Neural progenitor cell (in vitro differentiated cells): Measurements from ENCODE around the gene DZIP1. TPM values are rescaled to one million over a fixed set of nuclear protein-coding genes. Genes with fewer than 3 reads are reported as not detected.
"Not testable (repeated sequence)": the region's sequence is repeated elsewhere in the genome, so short reads cannot be mapped to it uniquely, and the experiment has no call there.

ENCODE experiments used
- DNase-seq: peaks from one replicate; pipeline ENCODE4 v3.0.0-alpha.2; 2016; ENCODE audit warnings: low spot score
- H2AFZ ChIP-seq: fragments of 200-600 bp; sonication (generic); replicated peaks from 2 replicates; pipeline ENCODE4 v1.6.1; 2016; ENCODE audit warnings: antibody characterized with exemption
- H3F3A ChIP-seq: fragments of 200-600 bp; sonication (generic); 2 replicates; pipeline ENCODE4 v1.6.1; 2016; ENCODE audit warnings: antibody characterized with exemption, low read depth
- H3K27ac ChIP-seq: fragments of 200-600 bp; sonication (generic); 2 replicates; pipeline ENCODE4 v1.5.1; 2016; ENCODE audit warnings: mild to moderate bottlenecking
- H3K27me3 ChIP-seq: fragments of 200-600 bp; sonication (generic); 2 replicates; pipeline ENCODE4 v1.6.1; 2016; ENCODE audit warnings: mild to moderate bottlenecking, moderate library complexity
- H3K36me3 ChIP-seq: fragments of 200-600 bp; sonication (generic); 2 replicates; pipeline ENCODE4 v1.5.1; 2016
- H3K4me1 ChIP-seq: fragments of 200-600 bp; sonication (generic); 2 replicates; pipeline ENCODE4 v1.6.1; 2016; ENCODE audit warnings: mixed run types
- H3K4me2 ChIP-seq: fragments of 200-600 bp; sonication (generic); 2 replicates; pipeline ENCODE4 v1.6.1; 2016
- H3K4me3 ChIP-seq: fragments of 200-600 bp; sonication (generic); 2 replicates; pipeline ENCODE4 v1.5.1; 2016
- H3K79me2 ChIP-seq: fragments of 200-600 bp; sonication (generic); 2 replicates; pipeline ENCODE4 v1.6.1; 2016; ENCODE audit warnings: low read depth
- H3K9ac ChIP-seq: fragments of 200-600 bp; sonication (generic); 2 replicates; pipeline ENCODE4 v1.6.1; 2016
- H3K9me3 ChIP-seq: fragments of 200-600 bp; sonication (generic); 2 replicates; pipeline ENCODE4 v1.5.1; 2016; ENCODE audit warnings: low read depth
- H4K20me1 ChIP-seq: fragments of 200-600 bp; sonication (generic); 2 replicates; pipeline ENCODE4 v1.6.1; 2016; ENCODE audit warnings: low read depth
- H3K27ac Mint-ChIP-seq: 3 replicates; pipeline ENCODE4 v1.8.0; 2021; ENCODE audit warnings: mixed read lengths
- H3K27me3 Mint-ChIP-seq: 2 replicates; pipeline ENCODE4 v1.8.0; 2022; ENCODE audit warnings: low read depth, mild to moderate bottlenecking, inconsistent platforms, moderate library complexity, mixed read lengths; ENCODE audit not compliant: insufficient read depth
- H3K36me3 Mint-ChIP-seq: 3 replicates; pipeline ENCODE4 v1.8.0; 2021; ENCODE audit warnings: mixed read lengths
- H3K4me1 Mint-ChIP-seq: 3 replicates; pipeline ENCODE4 v1.8.0; 2021; ENCODE audit warnings: mixed read lengths
- H3K4me3 Mint-ChIP-seq: 3 replicates; pipeline ENCODE4 v1.8.0; 2021; ENCODE audit warnings: mild to moderate bottlenecking, moderate library complexity, mixed read lengths
- H3K9me3 Mint-ChIP-seq: 3 replicates; pipeline ENCODE4 v1.8.0; 2020; ENCODE audit warnings: mixed read lengths
- EZH2 ChIP-seq: fragments of 200-600 bp; sonication (generic); IDR thresholded peaks from 2 replicates; pipeline ENCODE4 v1.6.1; 2017; ENCODE audit warnings: antibody characterized with exemption, mild to moderate bottlenecking, moderate library complexity
- EZH2phosphoT487 ChIP-seq: fragments of 200-600 bp; sonication (generic); IDR thresholded peaks from 2 replicates; pipeline ENCODE4 v1.6.1; 2017; ENCODE audit warnings: antibody characterized with exemption
- total RNA-seq: library from RNA; depleted of rRNA; stranded (reverse); fragments of >200 nt; gene quantifications from 2 replicates; pipeline ENCODE4 v1.2.3, GENCODE V29; 2015; ENCODE audit warnings: low replicate concordance
- TF ChIP-seq, protein P1 (sequence below): fragments of 200-600 bp; sonication (generic); IDR thresholded peaks from 2 replicates; pipeline ENCODE4 v1.5.1; 2017; ENCODE audit warnings: antibody characterized with exemption, mild to moderate bottlenecking

The DZIP1 gene
- total RNA-seq, 1 donor from 2014 or later, result 70.4 TPM

DNA sequence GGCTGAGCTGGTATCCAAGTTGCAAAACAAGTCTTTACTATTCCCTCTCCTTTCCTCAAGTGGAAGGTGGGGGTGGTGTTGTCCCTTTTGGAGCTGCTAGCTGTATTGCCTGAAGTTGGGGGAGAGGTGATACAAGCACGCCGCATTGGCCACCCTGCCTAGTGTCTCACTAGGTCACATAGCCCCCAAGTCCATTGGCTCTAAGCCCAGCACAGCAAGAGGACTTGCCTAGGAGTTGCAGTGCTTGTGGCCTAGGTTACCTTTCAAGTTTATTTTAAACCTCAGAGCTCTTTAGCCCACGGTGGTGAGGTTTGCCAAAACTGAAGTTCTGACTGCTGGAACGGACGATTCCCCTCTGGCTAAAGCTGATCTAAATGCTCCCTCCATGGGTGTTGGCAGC, 27.1 kb upstream of the DZIP1 start:
- Mint-ChIP-seq H3K36me3 (peaks cover 14% of the 10 kb centered on the region), H3K27me3 (no peaks in the 10 kb centered on the region), H3K9me3 (peaks cover 44% of the 10 kb centered on the region), H3K4me3 (no peak overlapping the region), H3K27ac (no peak overlapping the region), H3K4me1 (peaks cover 13% of the 10 kb centered on the region)
- no peak overlapping the region for H3K9ac ChIP-seq
- H3K27me3 ChIP-seq, result no peaks in the 10 kb centered on the region
- H3K4me1 ChIP-seq, result peaks cover 11% of the 10 kb centered on the region
- H3K79me2 ChIP-seq, result peaks cover 13% of the 10 kb centered on the region
- H4K20me1 ChIP-seq, result no peaks in the 10 kb centered on the region
- no peaks in the 10 kb centered on the region for H3K36me3 ChIP-seq
- H2AFZ ChIP-seq, result no peak overlapping the region
- no peak for DNase-seq
- H3K4me2 ChIP-seq, result no peak overlapping the region
- TF ChIP-seq, protein P1, sequence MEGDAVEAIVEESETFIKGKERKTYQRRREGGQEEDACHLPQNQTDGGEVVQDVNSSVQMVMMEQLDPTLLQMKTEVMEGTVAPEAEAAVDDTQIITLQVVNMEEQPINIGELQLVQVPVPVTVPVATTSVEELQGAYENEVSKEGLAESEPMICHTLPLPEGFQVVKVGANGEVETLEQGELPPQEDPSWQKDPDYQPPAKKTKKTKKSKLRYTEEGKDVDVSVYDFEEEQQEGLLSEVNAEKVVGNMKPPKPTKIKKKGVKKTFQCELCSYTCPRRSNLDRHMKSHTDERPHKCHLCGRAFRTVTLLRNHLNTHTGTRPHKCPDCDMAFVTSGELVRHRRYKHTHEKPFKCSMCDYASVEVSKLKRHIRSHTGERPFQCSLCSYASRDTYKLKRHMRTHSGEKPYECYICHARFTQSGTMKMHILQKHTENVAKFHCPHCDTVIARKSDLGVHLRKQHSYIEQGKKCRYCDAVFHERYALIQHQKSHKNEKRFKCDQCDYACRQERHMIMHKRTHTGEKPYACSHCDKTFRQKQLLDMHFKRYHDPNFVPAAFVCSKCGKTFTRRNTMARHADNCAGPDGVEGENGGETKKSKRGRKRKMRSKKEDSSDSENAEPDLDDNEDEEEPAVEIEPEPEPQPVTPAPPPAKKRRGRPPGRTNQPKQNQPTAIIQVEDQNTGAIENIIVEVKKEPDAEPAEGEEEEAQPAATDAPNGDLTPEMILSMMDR, result no peak
- TF ChIP-seq EZH2phosphoT487, result no peak
- no peak for TF ChIP-seq EZH2
- H3K4me3 ChIP-seq, result no peak overlapping the region
- peaks cover 15% of the 10 kb centered on the region for H3K9me3 ChIP-seq
- no peak overlapping the region for H3K27ac ChIP-seq
- H3F3A ChIP-seq, result peaks cover 13% of the 10 kb centered on the region

DNA sequence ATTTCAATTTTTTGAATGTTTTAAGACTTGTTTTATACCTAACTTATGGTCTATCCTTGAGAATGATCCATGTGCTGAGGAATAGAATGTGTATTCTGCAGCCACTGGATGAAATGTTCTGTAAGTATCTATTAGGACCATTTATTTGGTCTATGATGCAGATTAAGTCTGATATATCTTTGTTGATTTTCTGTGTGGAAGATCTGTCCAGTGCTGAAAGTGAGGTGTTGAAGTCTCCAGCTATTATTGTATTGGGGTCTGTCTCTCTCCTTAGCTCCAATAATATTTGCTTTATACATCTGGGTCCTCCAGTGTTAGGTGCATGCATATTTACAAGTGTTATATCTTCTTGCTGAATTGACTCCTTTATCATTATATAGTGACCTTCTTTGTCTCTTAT, 22.7 kb upstream of the DZIP1 start:
- not testable (repeated sequence) for H3K27me3 Mint-ChIP-seq, H3K4me3 ChIP-seq, H3K27me3 ChIP-seq, H2AFZ ChIP-seq, H3K79me2 ChIP-seq, H3K4me2 ChIP-seq, H3K4me1 ChIP-seq, H3K27ac ChIP-seq, H3K4me3 Mint-ChIP-seq, H3K9ac ChIP-seq, H3F3A ChIP-seq, DNase-seq, H4K20me1 ChIP-seq, H3K4me1 Mint-ChIP-seq, H3K27ac Mint-ChIP-seq, H3K36me3 ChIP-seq
- H3K9me3 ChIP-seq, result peaks cover 22% of the 10 kb centered on the region
- H3K9me3 Mint-ChIP-seq, result peaks cover 51% of the 10 kb centered on the region
- H3K36me3 Mint-ChIP-seq, result peaks cover 11% of the 10 kb centered on the region

DNA sequence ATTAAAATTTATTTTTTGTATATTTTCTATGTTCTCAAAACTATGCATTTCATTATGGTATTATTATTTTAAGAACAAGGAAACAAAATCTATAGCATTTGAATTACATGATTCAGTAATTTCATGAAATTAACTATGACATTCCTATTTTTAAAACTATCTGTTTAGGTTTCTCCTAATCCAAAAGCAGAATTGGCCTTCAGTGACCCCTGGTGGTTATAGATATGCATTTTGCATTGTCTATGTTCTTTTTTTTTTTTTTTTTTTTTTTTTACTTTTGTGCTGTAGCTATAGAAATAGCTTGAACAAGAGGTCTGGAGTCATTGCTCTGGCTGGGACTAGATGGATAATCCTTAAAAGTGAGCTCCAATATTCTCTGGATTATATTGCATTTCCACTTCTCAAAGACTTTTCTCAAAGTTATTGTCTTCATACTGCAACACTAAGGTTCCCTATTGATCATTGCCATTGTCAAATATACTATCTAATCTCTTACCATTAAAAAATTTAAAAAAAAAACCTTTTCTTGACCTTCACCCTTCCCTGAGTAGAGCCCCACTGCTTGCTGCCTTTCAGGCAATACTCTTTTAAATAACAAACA, 16.6 kb upstream of the DZIP1 start:
- no peaks in the 10 kb centered on the region for H4K20me1 ChIP-seq
- no peaks in the 10 kb centered on the region for H3K4me1 ChIP-seq
- H3F3A ChIP-seq, result no peaks in the 10 kb centered on the region
- no peaks in the 10 kb centered on the region for H3K79me2 ChIP-seq
- TF ChIP-seq EZH2phosphoT487 (no peak), EZH2 (no peak)
- TF ChIP-seq, protein P1, result peak; percentile 61
- peaks cover 7% of the 10 kb centered on the region for H3K9me3 ChIP-seq
- Mint-ChIP-seq H3K4me1 (no peaks in the 10 kb centered on the region), H3K27ac (no peak overlapping the region), H3K36me3 (no peaks in the 10 kb centered on the region), H3K4me3 (no peak overlapping the region), H3K27me3 (no peaks in the 10 kb centered on the region), H3K9me3 (peaks cover 7% of the 10 kb centered on the region)
- H3K36me3 ChIP-seq, result no peaks in the 10 kb centered on the region
- H3K27ac ChIP-seq, result no peak overlapping the region
- H3K4me3 ChIP-seq, result no peak overlapping the region
- no peak overlapping the region for H2AFZ ChIP-seq
- H3K4me2 ChIP-seq, result no peak overlapping the region
- peak; percentile 56 for DNase-seq
- no peaks in the 10 kb centered on the region for H3K27me3 ChIP-seq
- H3K9ac ChIP-seq, result no peak overlapping the region

DNA sequence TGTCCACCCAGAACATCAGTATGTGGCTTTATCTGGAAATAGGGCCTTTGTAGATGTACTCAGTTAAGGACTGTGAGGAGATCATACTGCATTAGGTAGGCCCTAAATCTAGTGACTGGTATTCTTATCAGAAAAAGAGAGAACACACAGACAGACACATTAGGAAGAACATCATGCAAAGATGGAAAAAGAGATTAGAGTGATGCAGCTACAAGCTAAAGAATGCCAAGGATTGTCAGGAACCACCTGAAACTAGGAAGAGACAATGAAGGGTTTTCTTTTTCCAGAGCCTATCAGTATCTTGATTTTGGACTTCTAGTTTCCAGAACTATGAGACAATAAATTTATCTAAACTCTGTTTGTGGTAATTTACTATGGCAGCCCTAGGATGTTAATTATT, 15.0 kb upstream of the DZIP1 start:
- H3K4me1 Mint-ChIP-seq, result no peaks in the 10 kb centered on the region

More for the DNA sequence above, 15.0 kb upstream of the DZIP1 start:
- Histone ChIP-seq H4K20me1 (no peaks in the 10 kb centered on the region), H2AFZ (no peak overlapping the region), H3K9me3 (no peaks in the 10 kb centered on the region), H3K4me3 (no peak overlapping the region), H3K27me3 (no peaks in the 10 kb centered on the region), H3K4me2 (no peak overlapping the region), H3K36me3 (no peaks in the 10 kb centered on the region), H3K9ac (no peak overlapping the region), H3K27ac (no peak overlapping the region), H3K79me2 (no peaks in the 10 kb centered on the region), H3K4me1 (no peaks in the 10 kb centered on the region), H3F3A (no peaks in the 10 kb centered on the region)
- H3K27ac Mint-ChIP-seq, result no peak overlapping the region
- H3K4me3 Mint-ChIP-seq, result no peak overlapping the region
- H3K9me3 Mint-ChIP-seq, result no peaks in the 10 kb centered on the region
- no peak for TF ChIP-seq EZH2phosphoT487
- TF ChIP-seq, protein P1, result no peak
- TF ChIP-seq EZH2, result no peak
- no peaks in the 10 kb centered on the region for H3K36me3 Mint-ChIP-seq
- no peaks in the 10 kb centered on the region for H3K27me3 Mint-ChIP-seq
- DNase-seq, result no peak
